Adrenal gland (tissue), 5 donors: Measurements from ENCODE around the gene TCAIM.

ENCODE experiments used
- CTCF ChIP-seq, 6 experiments: fragments of 450-650 bp in 4 of 6; fragments of 200-600 bp in 2 of 6; sonication (generic) in 1 of 6; IDR thresholded peaks; 1 replicate in 5 of 6; 2 replicates in 1 of 6; pipeline versions ENCODE4 v1.5.1 to v1.8.0; 2016 to 2021; ENCODE audit warnings: antibody characterized with exemption in 6 of 6, mild to moderate bottlenecking in 2 of 6, moderate library complexity in 1 of 6
- POLR2A ChIP-seq, 2 donors: fragments of 450-650 bp; IDR thresholded peaks; one replicate each; pipeline ENCODE4 v1.6.1; 2017; ENCODE audit warnings: antibody characterized with exemption in 2 of 2, mild to moderate bottlenecking in 2 of 2, moderate library complexity in 1 of 2
- donor health status: DM: no; HTN: no; CAD: no.

DNA sequence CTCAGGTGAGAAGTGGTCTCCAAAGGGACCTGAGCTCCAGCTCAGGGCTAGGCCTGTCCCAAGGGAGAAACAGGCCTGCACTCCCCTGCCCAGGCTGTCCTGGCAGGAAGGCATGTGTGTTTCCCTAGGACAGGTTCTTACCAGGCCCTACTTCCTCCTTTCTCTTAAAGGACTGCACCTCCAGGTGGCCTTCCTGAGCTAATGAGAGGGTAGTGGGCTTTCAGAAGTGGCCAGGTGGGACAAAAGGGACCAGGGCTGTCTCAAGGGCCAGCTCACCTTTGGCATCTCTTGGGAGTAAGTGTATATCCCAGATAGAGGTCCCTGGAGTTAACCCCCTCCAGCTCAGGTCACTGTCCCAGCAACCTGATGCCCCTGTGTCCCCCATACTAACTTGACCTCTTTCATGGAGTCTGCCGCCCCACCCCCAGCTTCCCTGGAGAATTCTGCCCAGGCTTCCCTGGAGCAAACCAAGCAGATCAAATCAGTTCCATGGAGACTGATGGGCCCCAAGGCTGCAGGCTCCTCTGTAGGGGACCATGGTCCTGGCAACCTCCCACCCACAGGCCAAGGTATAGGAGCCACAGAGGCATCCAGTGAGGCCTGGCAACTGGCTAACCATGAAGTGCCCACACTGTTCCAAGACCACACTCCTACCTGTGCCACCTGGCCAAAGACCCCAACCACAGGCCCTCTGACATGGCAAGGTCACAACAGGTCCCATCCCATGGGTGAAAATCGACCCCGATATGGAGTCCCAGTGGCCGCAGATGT lies 71.3 kb downstream of the TCAIM start:
- TF ChIP-seq POLR2A (IDR thresholded peaks at IDR 0.05) (no peak), CTCF (IDR thresholded peaks at IDR 0.05) (no peak)
